Keratinocyte (primary cell): ENCODE data around the gene APBB1IP. TPM values are rescaled to one million over a fixed set of nuclear protein-coding genes. Genes with fewer than 3 reads are reported as not detected.
"Not testable (repeated sequence)": the region's sequence is repeated elsewhere in the genome, so short reads cannot be mapped to it uniquely, and the experiment has no call there.

ENCODE experiments used
- DNase-seq: peaks from one replicate; pipeline ENCODE4 v3.0.0-alpha.2; 2011; ENCODE audit warnings: low read depth, missing footprints, low spot score
- FAIRE-seq: peaks from 2 replicates; lab custom pipeline; 2011; peaks lifted over from hg19 to GRCh38; lab: Jason Lieb, UNC
- H2AFZ ChIP-seq: 2 replicates; pipeline ENCODE4 v1.6.0; 2012; ENCODE audit warnings: low read length, control low read depth, inconsistent platforms; ENCODE audit not compliant: control insufficient read depth
- H3K27ac ChIP-seq: 2 replicates; pipeline ENCODE4 v1.5.1; 2011; ENCODE audit warnings: low read length; ENCODE audit not compliant: control insufficient read depth, insufficient read depth
- H3K27me3 ChIP-seq: 3 replicates; pipeline ENCODE4 v1.6.0; 2011; ENCODE audit warnings: low read length; ENCODE audit not compliant: control insufficient read depth, insufficient read depth; ENCODE audit errors: extremely low read depth
- H3K36me3 ChIP-seq, 2 experiments: 2 replicates in 1 of 2; 3 replicates in 1 of 2; pipeline ENCODE4 v1.5.1; 2011; ENCODE audit warnings: low read length in 2 of 2, mild to moderate bottlenecking in 1 of 2; ENCODE audit not compliant: control insufficient read depth in 2 of 2, insufficient read depth in 2 of 2; ENCODE audit errors: extremely low read depth in 1 of 2
- H3K4me1 ChIP-seq: 3 replicates; pipeline ENCODE4 v1.5.1; 2011; ENCODE audit warnings: low read length; ENCODE audit not compliant: control insufficient read depth, insufficient read depth; ENCODE audit errors: extremely low read depth
- H3K4me2 ChIP-seq: 3 replicates; pipeline ENCODE4 v1.6.0; 2011; ENCODE audit warnings: low read depth, low read length; ENCODE audit not compliant: control insufficient read depth, insufficient read depth; ENCODE audit errors: extremely low read depth
- H3K4me3 ChIP-seq, 3 experiments: fragments of 200-600 bp in 1 of 3; sonication (generic) in 1 of 3; 2 replicates in 2 of 3; 3 replicates in 1 of 3; pipeline ENCODE4 v1.5.1; 2011 to 2016; ENCODE audit warnings: low read length in 3 of 3, mild to moderate bottlenecking in 3 of 3, control low read depth in 2 of 3, inconsistent platforms in 1 of 3, low read depth in 1 of 3, mixed read lengths in 1 of 3, mixed run types in 1 of 3, moderate library complexity in 1 of 3; ENCODE audit not compliant: control insufficient read depth in 2 of 3, insufficient read depth in 2 of 3; ENCODE audit errors: extremely low read depth in 1 of 3
- H3K79me2 ChIP-seq: 2 replicates; pipeline ENCODE4 v1.6.0; 2012; ENCODE audit warnings: low read length; ENCODE audit not compliant: control insufficient read depth, insufficient read depth
- H3K9ac ChIP-seq: 3 replicates; pipeline ENCODE4 v1.6.0; 2011; ENCODE audit warnings: low read length; ENCODE audit not compliant: control insufficient read depth, insufficient read depth; ENCODE audit errors: extremely low read depth
- H3K9me1 ChIP-seq: 3 replicates; pipeline ENCODE4 v1.6.0; 2011; ENCODE audit warnings: low read length; ENCODE audit not compliant: control insufficient read depth, insufficient read depth; ENCODE audit errors: extremely low read depth
- H3K9me3 ChIP-seq: 2 replicates; pipeline ENCODE4 v1.5.1; 2012; ENCODE audit warnings: low read depth, low read length; ENCODE audit not compliant: control insufficient read depth
- H4K20me1 ChIP-seq: 3 replicates; pipeline ENCODE4 v1.6.0; 2011; ENCODE audit warnings: low read length; ENCODE audit not compliant: control insufficient read depth, insufficient read depth; ENCODE audit errors: extremely low read depth
- CTCF ChIP-seq, 3 experiments: IDR thresholded peaks in 1 of 3; conservative IDR thresholded peaks in 1 of 3; optimal IDR thresholded peaks in 1 of 3; 2 replicates in 2 of 3; 3 replicates in 1 of 3; pipeline versions ENCODE3 to v1.5.1; 2011; ENCODE audit warnings: low read length in 3 of 3, mild to moderate bottlenecking in 3 of 3, moderate library complexity in 2 of 3, control low read depth in 1 of 3, inconsistent platforms in 1 of 3; ENCODE audit not compliant: insufficient read depth in 2 of 3; ENCODE audit errors: extremely low read depth in 1 of 3
- EZH2 ChIP-seq: IDR thresholded peaks from one replicate; pipeline ENCODE4 v1.6.1; 2012; ENCODE audit warnings: inconsistent platforms, mild to moderate bottlenecking, low read length, moderate library complexity
- dilution Hi-C: fragments of 300-500 bp; cut with MboI; formaldehyde crosslinking; loops from one replicate; pipeline ENCODE4 v1.7.0; 2020; ENCODE audit warnings: low sequenced_read_pairs; ENCODE audit not compliant: extremely low pct_ligation_motif_present
- polyA plus RNA-seq, 5 experiments: library from polyadenylated mRNA; depleted of rRNA in 3 of 5; stranded (reverse) in 3 of 5; stranded (forward) in 1 of 5; unstranded in 1 of 5; fragments of >200 nt; gene quantifications; 1 replicate in 1 of 5; 2 replicates in 3 of 5; 3 replicates in 1 of 5; pipeline versions ENCODE4 v1.2.1 to v1.2.3, GENCODE V29; 2011 to 2012; ENCODE audit warnings: missing spikeins in 2 of 5, low read depth in 1 of 5, low replicate concordance in 1 of 5

Gene APBB1IP
- polyA plus RNA-seq, 1 donor (not counting 4 experiments of a cell fraction or from before 2014, with no cell fraction given) = not detected

- no peak overlapping the region for H3K27ac ChIP-seq
- H3K36me3 ChIP-seq = no peaks in the 10 kb centered on the region
- H3K4me3 ChIP-seq = no peak overlapping the region
- DNase-seq (no peak), FAIRE-seq (no peak)
- no peaks in the 10 kb centered on the region for H3K27me3 ChIP-seq
- H3K9ac ChIP-seq = no peak overlapping the region
- no peaks in the 10 kb centered on the region for H3K9me1 ChIP-seq
- dilution Hi-C loops = no loop called here
- no peaks in the 10 kb centered on the region for H3K9me3 ChIP-seq
- no peak for TF ChIP-seq CTCF (optimal IDR thresholded peaks at IDR 0.05 in 1 of 3, IDR thresholded peaks at IDR 0.05 in 1 of 3, conservative IDR thresholded peaks at IDR 0.05 in 1 of 3; ENCODE audit: extremely low read depth in 1 of 3, insufficient read depth in 2 of 3, low read length in 3 of 3)
- no peak for TF ChIP-seq EZH2
- H3K79me2 ChIP-seq = no peaks in the 10 kb centered on the region
- H3K4me2 ChIP-seq = no peak overlapping the region
- H3K4me1 ChIP-seq = peaks cover 7% of the 10 kb centered on the region
- H2AFZ ChIP-seq = no peak overlapping the region
- H4K20me1 ChIP-seq = no peaks in the 10 kb centered on the region
Measured at GRCh38 chr10:26463986-26464385, 25.8 kb downstream of the APBB1IP start.

GRCh38 chr10:26464632-26465280 lies 26.6 kb downstream of the APBB1IP start:
- H3K9me1 ChIP-seq = no peaks in the 10 kb centered on the region
- TF ChIP-seq CTCF (optimal IDR thresholded peaks at IDR 0.05 in 1 of 3, IDR thresholded peaks at IDR 0.05 in 1 of 3, conservative IDR thresholded peaks at IDR 0.05 in 1 of 3; ENCODE audit: extremely low read depth in 1 of 3, insufficient read depth in 2 of 3, low read length in 3 of 3) (no peak), EZH2 (no peak)
- H2AFZ ChIP-seq = no peak overlapping the region
- no peak overlapping the region for H3K9ac ChIP-seq
- H3K79me2 ChIP-seq = no peaks in the 10 kb centered on the region
- H3K36me3 ChIP-seq = no peaks in the 10 kb centered on the region
- no peaks in the 10 kb centered on the region for H3K9me3 ChIP-seq
- peaks cover 7% of the 10 kb centered on the region for H3K4me1 ChIP-seq
- H3K4me2 ChIP-seq = no peak overlapping the region
- no peak for FAIRE-seq
- no peak overlapping the region for H3K4me3 ChIP-seq
- H3K27me3 ChIP-seq = no peaks in the 10 kb centered on the region
- H4K20me1 ChIP-seq = no peaks in the 10 kb centered on the region
- no peak for DNase-seq
- dilution Hi-C loops = no loop called here
- no peak overlapping the region for H3K27ac ChIP-seq

- FAIRE-seq, H3K79me2 ChIP-seq, dilution Hi-C loops: not testable (repeated sequence)
Measured at GRCh38 chr10:26466531-26466930, 28.4 kb downstream of the APBB1IP start.

More at GRCh38 chr10:26466531-26466930, 28.4 kb downstream of the APBB1IP start:
- not testable (repeated sequence) for H3K27me3 ChIP-seq, H3K9ac ChIP-seq, H3K9me1 ChIP-seq, H3K27ac ChIP-seq, H4K20me1 ChIP-seq, DNase-seq, H3K4me3 ChIP-seq, H3K4me1 ChIP-seq, H3K4me2 ChIP-seq, H2AFZ ChIP-seq, H3K36me3 ChIP-seq, H3K9me3 ChIP-seq
